Astrocyte (in vitro differentiated cells and primary cell): ENCODE data around the gene C1orf141. TPM values are rescaled to one million over a fixed set of nuclear protein-coding genes. Genes with fewer than 3 reads are reported as not detected.

ENCODE experiments used
- DNase-seq: peaks from one replicate; pipeline ENCODE4 v3.0.0-alpha.2; 2010; ENCODE audit warnings: low read depth
- FAIRE-seq: peaks from 2 replicates; lab custom pipeline; 2011; peaks lifted over from hg19 to GRCh38; lab: Jason Lieb, UNC
- H2AFZ ChIP-seq: 2 replicates; pipeline ENCODE4 v1.6.0; 2012; ENCODE audit warnings: low read depth, low read length, inconsistent platforms
- H3K27ac ChIP-seq: 2 replicates; pipeline ENCODE4 v1.5.1; 2011; ENCODE audit warnings: low read depth, low read length, inconsistent platforms
- H3K27me3 ChIP-seq: 2 replicates; pipeline ENCODE4 v1.6.0; 2011; ENCODE audit warnings: low read length, inconsistent platforms; ENCODE audit not compliant: insufficient read depth
- H3K36me3 ChIP-seq: 2 replicates; pipeline ENCODE4 v1.5.1; 2011; ENCODE audit warnings: low read length, inconsistent platforms; ENCODE audit not compliant: insufficient read depth
- H3K4me1 ChIP-seq: 2 replicates; pipeline ENCODE4 v1.5.1; 2011; ENCODE audit warnings: low read length, inconsistent platforms; ENCODE audit not compliant: insufficient read depth
- H3K4me2 ChIP-seq: 2 replicates; pipeline ENCODE4 v1.6.0; 2012; ENCODE audit warnings: low read length, inconsistent platforms
- H3K4me3 ChIP-seq: 2 replicates; pipeline ENCODE4 v1.5.1; 2011; ENCODE audit warnings: low read depth, mild to moderate bottlenecking, low read length, inconsistent platforms; ENCODE audit not compliant: insufficient read depth
- H3K79me2 ChIP-seq: 2 replicates; pipeline ENCODE4 v1.6.0; 2012; ENCODE audit warnings: mild to moderate bottlenecking, low read length, inconsistent platforms; ENCODE audit not compliant: insufficient read depth
- H3K9ac ChIP-seq: 2 replicates; pipeline ENCODE4 v1.6.0; 2012; ENCODE audit warnings: mild to moderate bottlenecking, low read length, inconsistent platforms
- H3K9me3 ChIP-seq: 2 replicates; pipeline ENCODE4 v1.5.1; 2012; ENCODE audit warnings: low read depth, mild to moderate bottlenecking, low read length, inconsistent platforms; ENCODE audit not compliant: insufficient read depth
- H4K20me1 ChIP-seq: 2 replicates; pipeline ENCODE4 v1.6.0; 2012; ENCODE audit warnings: low read length, inconsistent platforms; ENCODE audit not compliant: insufficient read depth
- H3K27ac Mint-ChIP-seq: one replicate; pipeline ENCODE4 v1.8.0; 2021; ENCODE audit warnings: mild to moderate bottlenecking, mixed read lengths; ENCODE audit not compliant: unreplicated experiment
- H3K27me3 Mint-ChIP-seq: one replicate; pipeline ENCODE4 v1.8.0; 2021; ENCODE audit warnings: low read depth, mixed read lengths; ENCODE audit not compliant: unreplicated experiment
- H3K36me3 Mint-ChIP-seq: one replicate; pipeline ENCODE4 v1.8.0; 2021; ENCODE audit warnings: low read depth, mixed read lengths; ENCODE audit not compliant: unreplicated experiment
- H3K4me1 Mint-ChIP-seq: one replicate; pipeline ENCODE4 v1.8.0; 2021; ENCODE audit warnings: low read depth, mixed read lengths; ENCODE audit not compliant: unreplicated experiment
- H3K4me3 Mint-ChIP-seq: one replicate; pipeline ENCODE4 v1.8.0; 2021; ENCODE audit warnings: mild to moderate bottlenecking, moderate library complexity, mixed read lengths; ENCODE audit not compliant: unreplicated experiment
- H3K9me3 Mint-ChIP-seq: one replicate; pipeline ENCODE4 v1.8.0; 2021; ENCODE audit warnings: mild to moderate bottlenecking, mixed read lengths; ENCODE audit not compliant: unreplicated experiment
- EZH2 ChIP-seq: IDR thresholded peaks from 2 replicates; pipeline ENCODE4 v1.6.1; 2012; ENCODE audit warnings: mild to moderate bottlenecking, low read length, inconsistent platforms; ENCODE audit not compliant: insufficient read depth
- total RNA-seq: library from RNA; stranded (reverse); gene quantifications from 2 replicates; pipeline ENCODE4 v1.2.1, GENCODE V29; 2021
- TF ChIP-seq, protein P1 (sequence below): IDR thresholded peaks from 2 replicates; pipeline ENCODE4 v1.5.1; 2011; ENCODE audit warnings: low read depth, mild to moderate bottlenecking, inconsistent platforms, low read length, moderate library complexity; ENCODE audit not compliant: insufficient read depth

Gene C1orf141
- total RNA-seq, 1 donor from 2014 or later: not detected

GRCh38 chr1:67140460-67140859 is 5.7 kb upstream of the C1orf141 start:
- H4K20me1 ChIP-seq: no peaks in the 10 kb centered on the region
- Mint-ChIP-seq H3K9me3 (peaks cover 6% of the 10 kb centered on the region), H3K27me3 (no peaks in the 10 kb centered on the region), H3K36me3 (no peaks in the 10 kb centered on the region), H3K4me1 (no peaks in the 10 kb centered on the region), H3K4me3 (no peak overlapping the region), H3K27ac (no peak overlapping the region)
- no peak overlapping the region for H3K27ac ChIP-seq
- no peak for TF ChIP-seq EZH2
- TF ChIP-seq, protein P1, sequence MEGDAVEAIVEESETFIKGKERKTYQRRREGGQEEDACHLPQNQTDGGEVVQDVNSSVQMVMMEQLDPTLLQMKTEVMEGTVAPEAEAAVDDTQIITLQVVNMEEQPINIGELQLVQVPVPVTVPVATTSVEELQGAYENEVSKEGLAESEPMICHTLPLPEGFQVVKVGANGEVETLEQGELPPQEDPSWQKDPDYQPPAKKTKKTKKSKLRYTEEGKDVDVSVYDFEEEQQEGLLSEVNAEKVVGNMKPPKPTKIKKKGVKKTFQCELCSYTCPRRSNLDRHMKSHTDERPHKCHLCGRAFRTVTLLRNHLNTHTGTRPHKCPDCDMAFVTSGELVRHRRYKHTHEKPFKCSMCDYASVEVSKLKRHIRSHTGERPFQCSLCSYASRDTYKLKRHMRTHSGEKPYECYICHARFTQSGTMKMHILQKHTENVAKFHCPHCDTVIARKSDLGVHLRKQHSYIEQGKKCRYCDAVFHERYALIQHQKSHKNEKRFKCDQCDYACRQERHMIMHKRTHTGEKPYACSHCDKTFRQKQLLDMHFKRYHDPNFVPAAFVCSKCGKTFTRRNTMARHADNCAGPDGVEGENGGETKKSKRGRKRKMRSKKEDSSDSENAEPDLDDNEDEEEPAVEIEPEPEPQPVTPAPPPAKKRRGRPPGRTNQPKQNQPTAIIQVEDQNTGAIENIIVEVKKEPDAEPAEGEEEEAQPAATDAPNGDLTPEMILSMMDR: no peak
- no peak for DNase-seq
- no peaks in the 10 kb centered on the region for H3K4me1 ChIP-seq
- no peaks in the 10 kb centered on the region for H3K79me2 ChIP-seq
- no peak overlapping the region for H2AFZ ChIP-seq
- H3K36me3 ChIP-seq: no peaks in the 10 kb centered on the region
- no peak overlapping the region for H3K4me2 ChIP-seq
- H3K9me3 ChIP-seq: no peaks in the 10 kb centered on the region
- H3K27me3 ChIP-seq: no peaks in the 10 kb centered on the region
- FAIRE-seq: no peak
- H3K9ac ChIP-seq: no peak overlapping the region
- no peak overlapping the region for H3K4me3 ChIP-seq

DNA sequence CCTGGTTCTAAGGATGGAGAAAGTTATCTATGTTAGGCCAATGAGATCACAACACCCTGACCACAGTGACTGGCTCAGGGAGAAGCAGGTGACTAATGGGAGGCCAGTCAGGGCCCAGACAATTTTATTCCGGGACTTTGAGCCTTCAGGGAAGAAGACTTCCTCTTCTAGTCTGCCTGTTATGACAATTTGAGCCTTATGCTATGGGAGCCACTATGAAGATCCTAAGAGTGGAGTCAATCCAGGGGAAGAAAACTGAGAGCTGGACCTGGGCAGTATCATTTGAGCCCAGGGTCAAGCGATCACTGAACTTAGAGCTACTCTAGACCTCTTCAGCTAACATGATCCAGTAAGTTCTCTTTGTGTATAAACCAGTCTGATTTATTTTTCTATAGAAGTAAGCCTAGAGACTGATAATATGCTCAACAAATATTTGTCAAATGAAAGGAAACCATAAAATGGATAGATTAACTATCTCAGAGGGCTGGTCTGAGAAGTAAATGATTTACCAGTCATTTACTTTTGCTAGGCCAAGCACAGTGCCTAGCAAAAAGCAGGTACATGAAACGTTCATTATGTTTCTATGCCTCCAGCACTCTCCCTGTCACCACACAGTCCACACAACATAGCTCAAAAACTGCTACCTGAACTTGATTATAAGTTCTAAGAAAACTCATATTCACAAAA is 4.2 kb upstream of the C1orf141 start:
- H4K20me1 ChIP-seq: no peaks in the 10 kb centered on the region
- H3K4me3 ChIP-seq: no peak overlapping the region
- H3K4me2 ChIP-seq: no peak overlapping the region
- H3K27me3 Mint-ChIP-seq: peaks cover 4% of the 10 kb centered on the region
- no peaks in the 10 kb centered on the region for H3K4me1 Mint-ChIP-seq
- no peak overlapping the region for H2AFZ ChIP-seq
- TF ChIP-seq EZH2: no peak
- TF ChIP-seq, protein P1: no peak
- no peaks in the 10 kb centered on the region for H3K36me3 ChIP-seq
- no peak overlapping the region for H3K27ac ChIP-seq
- no peak overlapping the region for H3K9ac ChIP-seq
- H3K9me3 Mint-ChIP-seq: peaks cover 6% of the 10 kb centered on the region
- H3K36me3 Mint-ChIP-seq: no peaks in the 10 kb centered on the region
- FAIRE-seq: no peak
- H3K4me1 ChIP-seq: no peaks in the 10 kb centered on the region
- no peaks in the 10 kb centered on the region for H3K9me3 ChIP-seq
- H3K27ac Mint-ChIP-seq: no peak overlapping the region
- no peaks in the 10 kb centered on the region for H3K79me2 ChIP-seq
- H3K27me3 ChIP-seq: no peaks in the 10 kb centered on the region
- DNase-seq: no peak
- no peak overlapping the region for H3K4me3 Mint-ChIP-seq

GRCh38 chr1:67137307-67137753 is 2.6 kb upstream of the C1orf141 start:
- DNase-seq (no peak), FAIRE-seq (no peak)
- no peaks in the 10 kb centered on the region for H3K4me1 Mint-ChIP-seq
- Histone ChIP-seq H3K27ac (no peak overlapping the region), H3K79me2 (no peaks in the 10 kb centered on the region), H2AFZ (no peak overlapping the region), H3K4me1 (no peaks in the 10 kb centered on the region), H4K20me1 (no peaks in the 10 kb centered on the region), H3K9me3 (no peaks in the 10 kb centered on the region), H3K4me2 (no peak overlapping the region), H3K4me3 (no peak overlapping the region), H3K36me3 (no peaks in the 10 kb centered on the region), H3K9ac (no peak overlapping the region), H3K27me3 (no peaks in the 10 kb centered on the region)
- TF ChIP-seq EZH2: no peak
- TF ChIP-seq, protein P1: no peak
- H3K4me3 Mint-ChIP-seq: no peak overlapping the region
- peaks cover 4% of the 10 kb centered on the region for H3K27me3 Mint-ChIP-seq
- H3K27ac Mint-ChIP-seq: no peak overlapping the region
- peaks cover 6% of the 10 kb centered on the region for H3K9me3 Mint-ChIP-seq
- H3K36me3 Mint-ChIP-seq: no peaks in the 10 kb centered on the region
